BJ (cell line): ENCODE results near the gene IL13RA1. TPM values are rescaled to one million over a fixed set of nuclear protein-coding genes. Genes with fewer than 3 reads are reported as not detected.

Experiments
- CTCF ChIA-PET: fragments of 350-600 bp; formaldehyde crosslinking; extraction: SDS; loops from one replicate; lab custom pipeline; 2021; ENCODE audit warnings: antibody characterized with exemption, inconsistent platforms; lab: Yijun Ruan, JAX
- POLR2A ChIA-PET: fragments of 300-600 bp; sonication (Branson Sonifier 250); formaldehyde crosslinking; extraction: SDS; loops from one replicate; lab custom pipeline; 2021; ENCODE audit warnings: antibody characterized with exemption; lab: Charles Lee
- DNase-seq: peaks from one replicate; pipeline ENCODE4 v3.0.0-alpha.2; 2011; ENCODE audit warnings: low read depth
- H3K27me3 ChIP-seq: 2 replicates; pipeline ENCODE4 v1.6.0; 2011; ENCODE audit warnings: low read length; ENCODE audit not compliant: control insufficient read depth, insufficient read depth
- H3K36me3 ChIP-seq: 2 replicates; pipeline ENCODE4 v1.5.1; 2011; ENCODE audit warnings: low read length; ENCODE audit not compliant: control insufficient read depth, insufficient read depth
- H3K4me3 ChIP-seq: 2 replicates; pipeline ENCODE4 v1.5.1; 2011; ENCODE audit warnings: low read depth, mild to moderate bottlenecking, control low read depth, low read length
- polyA plus RNA-seq: library from polyadenylated mRNA; depleted of rRNA; stranded (reverse); fragments of >200 nt; gene quantifications from 2 replicates; pipeline ENCODE4 v1.2.3, GENCODE V29; 2011
- TF ChIP-seq, protein P1 (sequence below): IDR thresholded peaks from 2 replicates; pipeline ENCODE4 v1.5.1; 2011; ENCODE audit warnings: low read depth, mild to moderate bottlenecking, control low read depth, inconsistent platforms, low read length, moderate library complexity; ENCODE audit not compliant: insufficient read depth

The IL13RA1 gene
- polyA plus RNA-seq, 1 experiment, result 27.7 TPM

- no peaks in the 10 kb centered on the region for H3K27me3 ChIP-seq
- TF ChIP-seq, protein P1, sequence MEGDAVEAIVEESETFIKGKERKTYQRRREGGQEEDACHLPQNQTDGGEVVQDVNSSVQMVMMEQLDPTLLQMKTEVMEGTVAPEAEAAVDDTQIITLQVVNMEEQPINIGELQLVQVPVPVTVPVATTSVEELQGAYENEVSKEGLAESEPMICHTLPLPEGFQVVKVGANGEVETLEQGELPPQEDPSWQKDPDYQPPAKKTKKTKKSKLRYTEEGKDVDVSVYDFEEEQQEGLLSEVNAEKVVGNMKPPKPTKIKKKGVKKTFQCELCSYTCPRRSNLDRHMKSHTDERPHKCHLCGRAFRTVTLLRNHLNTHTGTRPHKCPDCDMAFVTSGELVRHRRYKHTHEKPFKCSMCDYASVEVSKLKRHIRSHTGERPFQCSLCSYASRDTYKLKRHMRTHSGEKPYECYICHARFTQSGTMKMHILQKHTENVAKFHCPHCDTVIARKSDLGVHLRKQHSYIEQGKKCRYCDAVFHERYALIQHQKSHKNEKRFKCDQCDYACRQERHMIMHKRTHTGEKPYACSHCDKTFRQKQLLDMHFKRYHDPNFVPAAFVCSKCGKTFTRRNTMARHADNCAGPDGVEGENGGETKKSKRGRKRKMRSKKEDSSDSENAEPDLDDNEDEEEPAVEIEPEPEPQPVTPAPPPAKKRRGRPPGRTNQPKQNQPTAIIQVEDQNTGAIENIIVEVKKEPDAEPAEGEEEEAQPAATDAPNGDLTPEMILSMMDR, result no peak
- ChIA-PET POLR2A (no interaction called here), CTCF (no interaction called here)
- no peaks in the 10 kb centered on the region for H3K36me3 ChIP-seq
- DNase-seq, result no peak
- no peak overlapping the region for H3K4me3 ChIP-seq
Observed at GRCh38 chrX:118739577-118739976, 12.2 kb downstream of the IL13RA1 start.

GRCh38 chrX:118740276-118740889 is 13.0 kb downstream of the IL13RA1 start:
- TF ChIP-seq, protein P1, result no peak
- ChIA-PET CTCF (no interaction called here), POLR2A (no interaction called here)
- DNase-seq, result no peak
- H3K27me3 ChIP-seq, result no peaks in the 10 kb centered on the region
- H3K36me3 ChIP-seq, result no peaks in the 10 kb centered on the region
- H3K4me3 ChIP-seq, result no peak overlapping the region

DNA sequence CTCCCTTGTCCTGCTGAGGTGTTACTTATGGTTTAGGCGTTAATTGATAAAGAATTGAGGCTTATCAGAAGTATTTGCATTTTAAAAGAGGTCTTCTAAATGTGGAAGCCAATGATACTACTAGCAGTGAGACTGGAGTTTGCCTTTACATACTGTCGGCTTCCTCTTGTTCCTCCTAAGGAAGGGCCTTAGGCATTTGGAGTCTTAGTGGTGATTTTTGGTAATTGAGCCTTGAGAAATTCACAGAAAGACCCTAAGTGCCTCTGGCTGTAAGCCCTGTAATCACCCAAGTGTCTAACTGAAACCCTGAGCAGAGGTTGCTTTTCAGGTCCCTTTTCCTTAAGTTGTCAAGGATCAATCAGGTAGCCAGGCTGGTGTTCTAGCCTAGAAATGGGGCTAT is 14.8 kb downstream of the IL13RA1 start:
- DNase-seq, result no peak
- ChIA-PET POLR2A (no interaction called here), CTCF (no interaction called here)
- no peaks in the 10 kb centered on the region for H3K27me3 ChIP-seq
- no peaks in the 10 kb centered on the region for H3K36me3 ChIP-seq
- H3K4me3 ChIP-seq, result no peak overlapping the region
- TF ChIP-seq, protein P1, result no peak

- CTCF ChIA-PET, result interaction anchor here (0.6 to 0.7 kb wide), 2 partner anchors 14 to 1488 kb away, joined by 3 read pairs; no protein-coding TSS in a partner anchor
- TF ChIP-seq, protein P1, result no peak
- no peaks in the 10 kb centered on the region for H3K36me3 ChIP-seq
- H3K27me3 ChIP-seq, result no peaks in the 10 kb centered on the region
- POLR2A ChIA-PET, result interaction anchor here (0.5 kb wide), 1 partner anchor 9 kb away, joined by 3 read pairs; no protein-coding TSS in a partner anchor
- DNase-seq, result no peak
- H3K4me3 ChIP-seq, result no peak overlapping the region
Observed at GRCh38 chrX:118745570-118745969, 18.2 kb downstream of the IL13RA1 start.

DNA sequence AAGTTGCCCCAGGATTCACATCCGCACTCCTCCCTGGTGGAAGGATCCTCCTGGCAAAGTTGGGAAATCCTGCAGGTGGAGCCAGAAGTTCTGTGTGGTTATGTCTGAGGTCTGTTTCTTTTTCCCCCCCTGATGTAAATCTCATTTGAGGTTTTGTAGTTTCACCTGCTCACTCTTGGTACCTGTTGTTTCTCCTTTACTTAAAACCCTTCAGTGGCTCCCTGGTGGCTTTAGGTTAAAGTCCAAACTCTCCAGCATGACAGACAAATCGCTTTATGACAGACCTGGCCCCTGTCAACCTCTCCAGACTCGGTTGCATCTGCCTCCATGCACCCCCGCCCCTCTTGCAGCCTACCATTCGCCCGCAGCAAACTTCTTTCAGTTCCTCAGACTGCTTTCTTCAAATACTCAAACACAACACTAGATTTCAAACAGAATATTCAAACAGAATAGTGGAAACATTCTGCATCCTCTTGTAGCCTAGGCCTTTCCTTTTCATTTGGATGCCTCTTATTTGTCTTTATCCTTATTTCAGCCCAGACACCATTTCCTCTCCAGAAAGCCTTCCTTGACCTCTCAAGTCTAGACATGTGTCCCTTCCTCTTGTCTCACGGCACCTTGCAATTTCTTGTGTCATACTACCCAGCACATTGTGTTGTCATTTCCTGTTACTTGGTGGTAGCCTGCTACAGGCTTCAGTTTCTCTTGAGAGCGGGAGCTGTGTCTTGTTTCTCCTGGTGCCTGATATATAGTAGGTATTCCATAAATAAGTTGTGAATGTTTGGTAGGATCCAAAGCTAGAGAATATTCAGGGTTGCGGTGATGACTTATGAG is 24.8 kb downstream of the IL13RA1 start:
- POLR2A ChIA-PET, result no interaction called here
- no peaks in the 10 kb centered on the region; the same call in 1 of the 2 replicates for H3K36me3 ChIP-seq
- no peak for DNase-seq
- TF ChIP-seq, protein P1, result no peak
- H3K27me3 ChIP-seq, result no peaks in the 10 kb centered on the region
- no peak overlapping the region for H3K4me3 ChIP-seq
- CTCF ChIA-PET, result no interaction called here
